ENCODE measurements around the gene DELE1. TPM values are rescaled to one million over a fixed set of nuclear protein-coding genes. Genes with fewer than 3 reads are reported as not detected.

The DELE1 gene
- total RNA-seq, 3 donors from 2014 or later (not counting 1 experiment from before 2014, with no cell fraction given), result 106 to 125 (median 115) TPM

DNA sequence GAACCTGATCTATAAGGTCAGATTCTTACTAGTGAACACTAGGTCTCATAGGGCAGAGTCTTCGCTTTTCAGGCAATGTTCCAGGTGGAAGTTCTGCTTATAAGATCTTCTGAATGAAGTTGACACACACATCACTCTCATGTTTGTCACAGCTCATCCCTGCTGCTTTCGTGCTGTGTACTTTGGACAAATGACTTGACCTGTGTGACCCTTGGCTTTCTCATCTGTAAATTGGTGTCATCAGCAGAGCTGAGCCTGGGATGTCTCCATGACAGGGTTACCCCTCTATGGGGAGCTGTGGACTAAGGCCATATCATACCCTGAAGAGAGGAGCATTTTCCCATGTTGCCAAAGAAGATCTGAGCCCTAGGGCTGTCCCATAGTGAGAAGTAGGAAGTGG, 2.8 kb downstream of the DELE1 start:
- WGBS (ENCODE audit: insufficient coverage), result 93% methylated on average over 2 of the region's 2 CpGs
- Histone ChIP-seq H3K4me3 (ENCODE audit: low read length) (no peak overlapping the region), H3K27me3 (ENCODE audit: control insufficient read depth, insufficient read depth, low read length) (no peaks in the 10 kb centered on the region), H3K36me3 (ENCODE audit: control insufficient read depth, insufficient read depth, low read length) (peaks cover 59% of the 10 kb centered on the region), H3K9me3 (ENCODE audit: control insufficient read depth, insufficient read depth, low read length) (no peaks in the 10 kb centered on the region), H3K4me1 (ENCODE audit: control insufficient read depth, insufficient read depth, low read length) (peaks cover 18% of the 10 kb centered on the region), H3K27ac (ENCODE audit: low read length) (no peak overlapping the region)
- DNase-seq (no peak), ATAC-seq (no peak)
- H3K27ac Mint-ChIP-seq, result no peak overlapping the region
- TF ChIP-seq, protein P1, sequence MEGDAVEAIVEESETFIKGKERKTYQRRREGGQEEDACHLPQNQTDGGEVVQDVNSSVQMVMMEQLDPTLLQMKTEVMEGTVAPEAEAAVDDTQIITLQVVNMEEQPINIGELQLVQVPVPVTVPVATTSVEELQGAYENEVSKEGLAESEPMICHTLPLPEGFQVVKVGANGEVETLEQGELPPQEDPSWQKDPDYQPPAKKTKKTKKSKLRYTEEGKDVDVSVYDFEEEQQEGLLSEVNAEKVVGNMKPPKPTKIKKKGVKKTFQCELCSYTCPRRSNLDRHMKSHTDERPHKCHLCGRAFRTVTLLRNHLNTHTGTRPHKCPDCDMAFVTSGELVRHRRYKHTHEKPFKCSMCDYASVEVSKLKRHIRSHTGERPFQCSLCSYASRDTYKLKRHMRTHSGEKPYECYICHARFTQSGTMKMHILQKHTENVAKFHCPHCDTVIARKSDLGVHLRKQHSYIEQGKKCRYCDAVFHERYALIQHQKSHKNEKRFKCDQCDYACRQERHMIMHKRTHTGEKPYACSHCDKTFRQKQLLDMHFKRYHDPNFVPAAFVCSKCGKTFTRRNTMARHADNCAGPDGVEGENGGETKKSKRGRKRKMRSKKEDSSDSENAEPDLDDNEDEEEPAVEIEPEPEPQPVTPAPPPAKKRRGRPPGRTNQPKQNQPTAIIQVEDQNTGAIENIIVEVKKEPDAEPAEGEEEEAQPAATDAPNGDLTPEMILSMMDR (IDR thresholded peaks at IDR 0.05), result no peak
- intact Hi-C loops (cut with micrococcal nuclease), result no loop called here
- H3K4me1 Mint-ChIP-seq, result peaks cover 18 to 34% of the 10 kb centered on the region in 2 donors
- no peaks in the 10 kb centered on the region for H3K27me3 Mint-ChIP-seq (ENCODE audit: low read depth in 2 of 2)
- H3K9me3 Mint-ChIP-seq, result no peaks in the 10 kb centered on the region
- no peak overlapping the region for H3K4me3 Mint-ChIP-seq
- peaks cover 8% of the 10 kb centered on the region for H3K36me3 Mint-ChIP-seq

DNA sequence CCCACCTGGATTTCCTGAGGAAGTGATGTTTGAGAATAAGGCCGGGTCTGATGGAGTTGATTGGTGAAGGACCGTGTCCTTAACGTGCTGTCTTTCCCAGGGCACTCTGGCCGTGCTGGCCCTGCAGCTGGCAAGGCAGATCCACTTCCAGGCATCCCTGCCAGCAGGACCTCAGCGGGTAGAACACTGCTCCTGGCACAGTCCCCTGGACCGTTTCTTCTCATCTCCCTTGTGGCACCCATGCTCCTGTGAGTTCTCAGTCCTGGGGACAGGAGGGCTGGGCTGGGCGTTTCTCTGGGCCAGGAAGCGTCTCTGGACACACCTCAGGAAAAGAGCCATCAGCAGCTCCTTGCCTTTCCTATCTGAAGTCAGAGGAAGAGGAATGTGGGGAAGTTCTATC, 4.4 kb downstream of the DELE1 start:
- Mint-ChIP-seq H3K9me3 (no peaks in the 10 kb centered on the region), H3K27me3 (ENCODE audit: low read depth in 2 of 2) (no peaks in the 10 kb centered on the region), H3K4me1 (peaks cover 18 to 34% of the 10 kb centered on the region in 2 donors), H3K27ac (no peak overlapping the region), H3K36me3 (peaks cover 22% of the 10 kb centered on the region), H3K4me3 (no peak overlapping the region)
- intact Hi-C loops (cut with micrococcal nuclease), result no loop called here
- TF ChIP-seq, protein P1 (IDR thresholded peaks at IDR 0.05), result no peak
- Histone ChIP-seq H3K27ac (ENCODE audit: low read length) (no peak overlapping the region), H3K36me3 (ENCODE audit: control insufficient read depth, insufficient read depth, low read length) (peaks cover 69% of the 10 kb centered on the region), H3K4me3 (ENCODE audit: low read length) (no peak overlapping the region), H3K9me3 (ENCODE audit: control insufficient read depth, insufficient read depth, low read length) (no peaks in the 10 kb centered on the region), H3K27me3 (ENCODE audit: control insufficient read depth, insufficient read depth, low read length) (no peaks in the 10 kb centered on the region), H3K4me1 (ENCODE audit: control insufficient read depth, insufficient read depth, low read length) (peaks cover 13% of the 10 kb centered on the region)
- ATAC-seq (no peak), DNase-seq (no peak)
- WGBS (ENCODE audit: insufficient coverage), result 81% methylated on average over 8 of the region's 8 CpGs

DNA sequence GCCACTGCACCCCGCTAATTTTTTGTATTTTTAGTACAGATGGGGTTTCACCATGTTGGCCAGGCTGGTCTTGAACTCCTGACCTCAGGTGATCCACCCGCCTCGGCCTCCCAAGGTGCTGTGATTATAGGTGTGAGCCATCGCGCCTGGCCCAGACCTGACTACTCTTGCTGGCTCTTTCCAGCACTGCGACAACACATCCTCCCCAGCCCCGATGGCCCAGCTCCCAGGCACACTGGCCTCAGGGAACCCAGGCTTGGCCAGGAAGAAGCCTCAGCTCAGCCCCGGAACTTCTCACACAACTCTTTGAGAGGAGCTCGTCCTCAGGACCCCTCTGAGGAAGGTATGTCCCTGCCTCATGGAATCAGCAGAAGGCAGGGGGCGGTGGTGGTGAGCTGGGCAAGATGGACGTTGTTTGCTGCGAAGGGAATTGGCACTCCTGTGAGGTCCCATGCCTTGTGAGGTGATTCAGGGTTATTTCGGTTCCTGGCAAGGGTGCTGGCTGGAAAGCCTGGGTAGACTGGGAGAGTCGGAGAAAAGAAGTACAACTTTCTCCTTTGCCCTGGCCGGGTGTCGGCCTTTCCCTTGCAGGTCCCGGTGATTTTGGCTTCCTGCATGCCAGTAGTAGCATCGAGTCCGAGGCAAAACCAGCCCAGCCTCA, 5.9 kb downstream of the DELE1 start:
- peaks cover 83% of the 10 kb centered on the region for H3K36me3 ChIP-seq (ENCODE audit: control insufficient read depth, insufficient read depth, low read length)
- H3K27me3 Mint-ChIP-seq (ENCODE audit: low read depth in 2 of 2), result no peaks in the 10 kb centered on the region
- no peaks in the 10 kb centered on the region for H3K27me3 ChIP-seq (ENCODE audit: control insufficient read depth, insufficient read depth, low read length)
- TF ChIP-seq, protein P1 (IDR thresholded peaks at IDR 0.05), result no peak
- no peak overlapping the region for H3K27ac Mint-ChIP-seq
- no peak overlapping the region for H3K4me3 Mint-ChIP-seq
- peaks cover 22% of the 10 kb centered on the region for H3K36me3 Mint-ChIP-seq
- no peaks in the 10 kb centered on the region for H3K9me3 ChIP-seq (ENCODE audit: control insufficient read depth, insufficient read depth, low read length)
- 98% methylated on average over 19 of the region's 19 CpGs for WGBS (ENCODE audit: insufficient coverage)
- peaks cover 5 to 22% of the 10 kb centered on the region in 2 donors for H3K4me1 Mint-ChIP-seq
- peaks cover 2% of the 10 kb centered on the region for H3K4me1 ChIP-seq (ENCODE audit: control insufficient read depth, insufficient read depth, low read length)
- H3K27ac ChIP-seq (ENCODE audit: low read length), result no peak overlapping the region
- no peak for ATAC-seq
- no peak for DNase-seq
- intact Hi-C loops (cut with micrococcal nuclease), result no loop called here
- H3K4me3 ChIP-seq (ENCODE audit: low read length), result no peak overlapping the region
- no peaks in the 10 kb centered on the region for H3K9me3 Mint-ChIP-seq

DNA sequence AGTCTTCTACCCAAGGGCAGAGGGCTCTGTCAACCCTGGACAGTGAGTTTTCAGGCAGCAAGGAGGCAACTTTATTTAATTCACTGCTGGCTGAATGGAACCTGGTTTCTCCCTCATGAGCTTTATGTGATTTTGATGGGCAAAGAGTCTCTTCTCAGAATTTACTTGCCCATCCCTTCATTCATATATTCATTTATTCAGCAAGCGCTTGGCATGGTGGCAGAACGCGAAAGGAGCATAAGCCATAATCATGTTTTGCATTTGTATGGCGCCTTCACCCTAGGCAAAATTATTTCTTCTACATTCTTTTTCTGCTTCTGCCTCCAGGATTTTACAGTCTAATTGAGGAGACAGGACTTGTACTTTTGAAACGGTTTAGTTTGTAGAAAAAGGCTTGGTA, 8.0 kb downstream of the DELE1 start:
- Mint-ChIP-seq H3K4me1 (peaks cover under 1 to 12% of the 10 kb centered on the region in 2 donors), H3K27me3 (ENCODE audit: low read depth in 2 of 2) (no peaks in the 10 kb centered on the region), H3K27ac (no peak overlapping the region), H3K36me3 (peaks cover 22% of the 10 kb centered on the region), H3K4me3 (no peak overlapping the region), H3K9me3 (no peaks in the 10 kb centered on the region)
- no peaks in the 10 kb centered on the region for H3K9me3 ChIP-seq (ENCODE audit: control insufficient read depth, insufficient read depth, low read length)
- no peak overlapping the region for H3K4me3 ChIP-seq (ENCODE audit: low read length)
- H3K27me3 ChIP-seq (ENCODE audit: control insufficient read depth, insufficient read depth, low read length), result no peaks in the 10 kb centered on the region
- TF ChIP-seq, protein P1 (IDR thresholded peaks at IDR 0.05), result no peak
- ATAC-seq (no peak), DNase-seq (no peak)
- peaks cover 87% of the 10 kb centered on the region for H3K36me3 ChIP-seq (ENCODE audit: control insufficient read depth, insufficient read depth, low read length)
- no peak overlapping the region for H3K27ac ChIP-seq (ENCODE audit: low read length)
- H3K4me1 ChIP-seq (ENCODE audit: control insufficient read depth, insufficient read depth, low read length), result no peaks in the 10 kb centered on the region
- WGBS (ENCODE audit: insufficient coverage), result 94% methylated on average over 4 of the region's 5 CpGs
- intact Hi-C loops (cut with micrococcal nuclease), result no loop called here

Data from natural killer cell (primary cell).